HFFc6 (cell line): Measurements from ENCODE around the gene MCU. TPM values are rescaled to one million over a fixed set of nuclear protein-coding genes. Genes with fewer than 3 reads are reported as not detected.
"Not testable (repeated sequence)": the region's sequence is repeated elsewhere in the genome, so short reads cannot be mapped to it uniquely, and the experiment has no call there.

Experiments used
- DNase-seq: peaks from one replicate; pipeline ENCODE4 v3.0.0-alpha.2; 2018
- H3K27ac Mint-ChIP-seq: 2 replicates; pipeline ENCODE4 v1.8.0; 2020; ENCODE audit warnings: mild to moderate bottlenecking, mixed read lengths
- H3K27me3 Mint-ChIP-seq: 2 replicates; pipeline ENCODE4 v1.8.0; 2021; ENCODE audit warnings: mild to moderate bottlenecking, moderate library complexity, mixed read lengths; ENCODE audit not compliant: insufficient read depth
- H3K36me3 Mint-ChIP-seq: 2 replicates; pipeline ENCODE4 v1.8.0; 2021; ENCODE audit warnings: low read depth, mixed read lengths
- H3K4me1 Mint-ChIP-seq: 2 replicates; pipeline ENCODE4 v1.8.0; 2020; ENCODE audit warnings: low read depth, mixed read lengths
- H3K4me3 Mint-ChIP-seq: 2 replicates; pipeline ENCODE4 v1.8.0; 2020; ENCODE audit warnings: mild to moderate bottlenecking, moderate library complexity, mixed read lengths
- H3K9me3 Mint-ChIP-seq: 2 replicates; pipeline ENCODE4 v1.8.0; 2020; ENCODE audit warnings: mild to moderate bottlenecking, mixed read lengths
- total RNA-seq, 6 experiments: library from RNA; stranded (reverse); fragmentation: NEBNext Ultra II Directional; extraction: Animal tissue kit (Norgen Biotek cat#: 25700); gene quantifications; 2 replicates in 1 of 6; 3 replicates in 5 of 6; pipeline ENCODE4 v1.2.3, GENCODE V29; 2021
- TF ChIP-seq, protein P1 (sequence below): fragments of 200-600 bp; sonication (generic); IDR thresholded peaks from 2 replicates; pipeline ENCODE4 v1.5.0; 2021; ENCODE audit warnings: antibody characterized with exemption, mild to moderate bottlenecking

MCU gene
- total RNA-seq, 6 experiments from 2014 or later = 28.3 to 36.2 (median 32.3) TPM

GRCh38 chr10:72694476-72695369 is 2.8 kb downstream of the MCU start:
- H3K4me3 Mint-ChIP-seq = peak overlapping the region; percentile 36
- H3K27ac Mint-ChIP-seq = peak overlapping the region; percentile 1; the same call in 1 of the 2 replicates
- peaks cover 50% of the 10 kb centered on the region for H3K4me1 Mint-ChIP-seq
- no peaks in the 10 kb centered on the region for H3K36me3 Mint-ChIP-seq
- TF ChIP-seq, protein P1, sequence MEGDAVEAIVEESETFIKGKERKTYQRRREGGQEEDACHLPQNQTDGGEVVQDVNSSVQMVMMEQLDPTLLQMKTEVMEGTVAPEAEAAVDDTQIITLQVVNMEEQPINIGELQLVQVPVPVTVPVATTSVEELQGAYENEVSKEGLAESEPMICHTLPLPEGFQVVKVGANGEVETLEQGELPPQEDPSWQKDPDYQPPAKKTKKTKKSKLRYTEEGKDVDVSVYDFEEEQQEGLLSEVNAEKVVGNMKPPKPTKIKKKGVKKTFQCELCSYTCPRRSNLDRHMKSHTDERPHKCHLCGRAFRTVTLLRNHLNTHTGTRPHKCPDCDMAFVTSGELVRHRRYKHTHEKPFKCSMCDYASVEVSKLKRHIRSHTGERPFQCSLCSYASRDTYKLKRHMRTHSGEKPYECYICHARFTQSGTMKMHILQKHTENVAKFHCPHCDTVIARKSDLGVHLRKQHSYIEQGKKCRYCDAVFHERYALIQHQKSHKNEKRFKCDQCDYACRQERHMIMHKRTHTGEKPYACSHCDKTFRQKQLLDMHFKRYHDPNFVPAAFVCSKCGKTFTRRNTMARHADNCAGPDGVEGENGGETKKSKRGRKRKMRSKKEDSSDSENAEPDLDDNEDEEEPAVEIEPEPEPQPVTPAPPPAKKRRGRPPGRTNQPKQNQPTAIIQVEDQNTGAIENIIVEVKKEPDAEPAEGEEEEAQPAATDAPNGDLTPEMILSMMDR = peak; percentile 73
- no peaks in the 10 kb centered on the region; the same call in 1 of the 2 replicates for H3K27me3 Mint-ChIP-seq
- no peaks in the 10 kb centered on the region for H3K9me3 Mint-ChIP-seq
- peak; percentile 56 for DNase-seq

GRCh38 chr10:72695496-72695895 is 3.6 kb downstream of the MCU start:
- Mint-ChIP-seq H3K27ac (peak overlapping the region; percentile 1; the same call in 1 of the 2 replicates), H3K36me3 (no peaks in the 10 kb centered on the region), H3K4me1 (peaks cover 42% of the 10 kb centered on the region), H3K27me3 (no peaks in the 10 kb centered on the region; the same call in 1 of the 2 replicates), H3K4me3 (no peak overlapping the region), H3K9me3 (no peaks in the 10 kb centered on the region)
- DNase-seq = no peak
- TF ChIP-seq, protein P1 = no peak

GRCh38 chr10:72697716-72698115 is 5.8 kb downstream of the MCU start:
- Mint-ChIP-seq H3K36me3 (no peaks in the 10 kb centered on the region), H3K4me1 (peaks cover 39% of the 10 kb centered on the region), H3K9me3 (no peaks in the 10 kb centered on the region), H3K27ac (no peak overlapping the region), H3K4me3 (no peak overlapping the region), H3K27me3 (no peaks in the 10 kb centered on the region; the same call in 1 of the 2 replicates)
- no peak for DNase-seq
- TF ChIP-seq, protein P1 = no peak

DNA sequence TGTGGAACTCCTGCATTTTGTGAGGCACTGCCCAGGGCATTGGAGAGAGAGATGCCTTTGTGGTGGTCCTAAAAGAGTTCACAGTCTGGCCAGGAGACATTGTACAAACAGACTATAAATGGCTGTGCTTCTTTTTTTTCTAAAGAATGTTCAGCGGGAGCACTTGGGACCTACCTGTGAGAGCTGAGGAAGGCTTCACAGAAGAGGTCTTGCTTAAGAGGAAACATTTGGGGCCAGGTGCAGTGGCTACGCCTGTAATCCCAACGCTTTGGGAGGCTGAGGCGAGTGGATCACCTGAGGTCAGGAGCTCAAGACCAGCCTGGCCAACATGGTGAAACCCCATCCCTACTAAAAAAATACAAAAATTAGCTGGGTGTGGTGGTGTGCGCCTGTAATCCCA is 10.5 kb downstream of the MCU start:
- not testable (repeated sequence) for H3K9me3 Mint-ChIP-seq, H3K27ac Mint-ChIP-seq, H3K4me3 Mint-ChIP-seq, DNase-seq, H3K27me3 Mint-ChIP-seq, H3K36me3 Mint-ChIP-seq
- peaks cover 16% of the 10 kb centered on the region for H3K4me1 Mint-ChIP-seq

GRCh38 chr10:72702868-72703581 is 11.1 kb downstream of the MCU start:
- H3K27me3 Mint-ChIP-seq = no peaks in the 10 kb centered on the region
- peaks cover 20% of the 10 kb centered on the region for H3K4me1 Mint-ChIP-seq
- peak overlapping the region; percentile 13; the same call in 1 of the 2 replicates for H3K27ac Mint-ChIP-seq
- no peaks in the 10 kb centered on the region for H3K9me3 Mint-ChIP-seq
- TF ChIP-seq, protein P1 = peak; percentile 10; the same call in 1 of the 2 replicates
- H3K4me3 Mint-ChIP-seq = no peak overlapping the region
- no peak for DNase-seq
- no peaks in the 10 kb centered on the region for H3K36me3 Mint-ChIP-seq
